AG09309 (cell line): Measurements from ENCODE around the gene POC1A.

Source experiments
- DNase-seq: peaks from one replicate; pipeline ENCODE4 v3.0.0-alpha.2; 2010; ENCODE audit warnings: low read depth
- H3K4me3 ChIP-seq: 2 replicates; pipeline ENCODE4 v1.5.1; 2011; ENCODE audit warnings: mild to moderate bottlenecking, low read depth, low read length, moderate library complexity; ENCODE audit not compliant: control insufficient read depth
- CTCF ChIP-seq: IDR thresholded peaks from 2 replicates; pipeline ENCODE4 v1.5.1; 2011; ENCODE audit warnings: mild to moderate bottlenecking, low read depth, low read length, inconsistent platforms; ENCODE audit not compliant: insufficient read depth, control insufficient read depth; ENCODE audit errors: missing control alignments

The POC1A gene

GRCh38 chr3:52143156-52143555, 11.1 kb downstream of the POC1A start:
- no peak for TF ChIP-seq CTCF
- no peak overlapping the region for H3K4me3 ChIP-seq
- DNase-seq = no peak

GRCh38 chr3:52141751-52142150, 12.5 kb downstream of the POC1A start:
- no peak for TF ChIP-seq CTCF
- no peak overlapping the region for H3K4me3 ChIP-seq

GRCh38 chr3:52140769-52141168, 13.5 kb downstream of the POC1A start:
- TF ChIP-seq CTCF = no peak
- no peak overlapping the region for H3K4me3 ChIP-seq
- no peak for DNase-seq

More at GRCh38 chr3:52141751-52142150, 12.5 kb downstream of the POC1A start:
- DNase-seq = no peak

GRCh38 chr3:52140000-52140399, 14.2 kb downstream of the POC1A start:
- no peak for TF ChIP-seq CTCF

GRCh38 chr3:52137311-52137710, 16.9 kb downstream of the POC1A start:
- no peak for TF ChIP-seq CTCF
- no peak overlapping the region for H3K4me3 ChIP-seq
- no peak for DNase-seq

More at GRCh38 chr3:52140000-52140399, 14.2 kb downstream of the POC1A start:
- no peak overlapping the region for H3K4me3 ChIP-seq
- DNase-seq = no peak

- no peak for TF ChIP-seq CTCF
- no peak overlapping the region for H3K4me3 ChIP-seq
- DNase-seq = peak; percentile 35
Measured at GRCh38 chr3:52136513-52136912, 17.7 kb downstream of the POC1A start.

GRCh38 chr3:52135332-52135731, 18.9 kb downstream of the POC1A start:
- DNase-seq = no peak
- no peak overlapping the region for H3K4me3 ChIP-seq
- TF ChIP-seq CTCF = no peak
